T-helper 2 cell (primary cell): ENCODE measurements around the gene MRPL58.
"Not testable (repeated sequence)": the region's sequence is repeated elsewhere in the genome, so short reads cannot be mapped to it uniquely, and the experiment has no call there.

Source experiments
- DNase-seq, 5 experiments: peaks; one replicate each; pipeline versions ENCODE4 v3.0.0 to v3.0.0-alpha.2; 2012 to 2022

Gene MRPL58

GRCh38 chr17:74987909-74988711 lies 24.4 kb upstream of the MRPL58 start:
- no peak for DNase-seq

- no peak for DNase-seq
Observed at GRCh38 chr17:74990581-74991105, 21.8 kb upstream of the MRPL58 start.

- DNase-seq: no peak
Observed at GRCh38 chr17:74992223-74992622, 20.2 kb upstream of the MRPL58 start.

- no peak for DNase-seq
Observed at GRCh38 chr17:74994440-74994839, 18.0 kb upstream of the MRPL58 start.

- DNase-seq: no peak
Observed at GRCh38 chr17:74995847-74996246, 16.6 kb upstream of the MRPL58 start.

- DNase-seq: no peak
Observed at GRCh38 chr17:74998783-74999182, 13.7 kb upstream of the MRPL58 start.

GRCh38 chr17:74999523-74999922 lies 12.9 kb upstream of the MRPL58 start:
- DNase-seq: no peak

- no peak for DNase-seq
Observed at GRCh38 chr17:75001915-75002843, 10.3 kb upstream of the MRPL58 start.

GRCh38 chr17:75003070-75003956 lies 9.2 kb upstream of the MRPL58 start:
- no peak for DNase-seq

GRCh38 chr17:75003957-75004355 lies 8.5 kb upstream of the MRPL58 start:
- no peak for DNase-seq

- no peak for DNase-seq
Observed at GRCh38 chr17:75004371-75004770, 8.1 kb upstream of the MRPL58 start.

GRCh38 chr17:75005291-75005690 lies 7.2 kb upstream of the MRPL58 start:
- no peak for DNase-seq

GRCh38 chr17:75006084-75006483 lies 6.4 kb upstream of the MRPL58 start:
- DNase-seq: not testable (repeated sequence)

- DNase-seq: no peak
Observed at GRCh38 chr17:75006653-75007052, 5.8 kb upstream of the MRPL58 start.

GRCh38 chr17:75008373-75008772 lies 4.1 kb upstream of the MRPL58 start:
- no peak for DNase-seq

GRCh38 chr17:75009139-75009724 lies 3.2 kb upstream of the MRPL58 start:
- no peak for DNase-seq

- DNase-seq: no peak
Observed at GRCh38 chr17:75010683-75011400, 1.6 kb upstream of the MRPL58 start.

GRCh38 chr17:75011401-75012095 lies 922 bp upstream of the MRPL58 start:
- DNase-seq: no peak

- DNase-seq: no peak
Observed at GRCh38 chr17:75012096-75012345, 449 bp upstream of the MRPL58 start.

- no peak for DNase-seq
Observed at GRCh38 chr17:75013092-75013559, 656 bp downstream of the MRPL58 start.

- DNase-seq: no peak
Observed at GRCh38 chr17:75019146-75019545, 6.7 kb downstream of the MRPL58 start.
